K562 (cell line): Measurements from ENCODE around the gene AFF1. TPM values are rescaled to one million over a fixed set of nuclear protein-coding genes. Genes with fewer than 3 reads are reported as not detected.

Experiments
- BCLAF1 ChIP-seq, 2 experiments: fragments of 450-650 bp in 1 of 2; IDR thresholded peaks; 2 replicates each; pipeline ENCODE4 v1.6.1; 2011 to 2017; ENCODE audit warnings: low read depth in 2 of 2, antibody characterized with exemption in 1 of 2, borderline replicate concordance in 1 of 2, low read length in 1 of 2, mild to moderate bottlenecking in 1 of 2, mixed read lengths in 1 of 2; ENCODE audit not compliant: control insufficient read depth in 1 of 2
- CBX2 ChIP-seq: fragments of 200-600 bp; sonication (generic); IDR thresholded peaks from one replicate; pipeline ENCODE4 v1.6.1; 2012; ENCODE audit warnings: mild to moderate bottlenecking, low read length, inconsistent platforms; ENCODE audit not compliant: insufficient read depth, poor library complexity, severe bottlenecking
- HDAC2 ChIP-seq: fragments of 450-650 bp; IDR thresholded peaks from 2 replicates; pipeline ENCODE4 v1.6.1; 2016; ENCODE audit warnings: mild to moderate bottlenecking
- HNRNPL ChIP-seq: fragments of 200-400 bp; formaldehyde crosslinking; IDR thresholded peaks from 2 replicates; pipeline ENCODE4 v1.6.1; 2017; ENCODE audit warnings: low read depth, mild to moderate bottlenecking, low read length
- KAT8 ChIP-seq: fragments of 450-650 bp; IDR thresholded peaks from 2 replicates; pipeline ENCODE4 v1.6.1; 2016; ENCODE audit warnings: low read depth, mild to moderate bottlenecking
- MCM7 ChIP-seq, 2 experiments: fragments of 450-650 bp; IDR thresholded peaks; 2 replicates each; pipeline ENCODE4 v1.6.1; 2016 to 2018
- MYC ChIP-seq, 2 experiments: fragments of 250-450 bp in 1 of 2; sonication (Bioruptor Pico) in 1 of 2; IDR thresholded peaks; 2 replicates each; pipeline versions ENCODE4 v1.5.1 to v1.6.1; 2012 to 2021; ENCODE audit warnings: low read depth in 2 of 2, borderline replicate concordance in 1 of 2, improper control_type of control experiment in 1 of 2, low read length in 1 of 2, mild to moderate bottlenecking in 1 of 2, moderate library complexity in 1 of 2
- NONO ChIP-seq, 2 experiments: fragments of 200-400 bp in 1 of 2; fragments of 450-650 bp in 1 of 2; formaldehyde crosslinking in 1 of 2; IDR thresholded peaks; 2 replicates each; pipeline ENCODE4 v1.6.1; 2017; ENCODE audit warnings: low read depth in 2 of 2, mild to moderate bottlenecking in 2 of 2, moderate library complexity in 2 of 2, low read length in 1 of 2
- SMAD4 ChIP-seq: fragments of 250-450 bp; sonication (Bioruptor Pico); conservative IDR thresholded peaks from 2 replicates; pipeline ENCODE4 v1.8.0; 2021; ENCODE audit warnings: inconsistent platforms, mild to moderate bottlenecking, moderate library complexity
- ZNF318 ChIP-seq, 2 experiments: fragments of 450-650 bp; IDR thresholded peaks; 2 replicates each; pipeline ENCODE4 v1.6.1; 2016; ENCODE audit warnings: mild to moderate bottlenecking in 2 of 2, borderline replicate concordance in 1 of 2, low read depth in 1 of 2, moderate library complexity in 1 of 2
- ZNF518B ChIP-seq: fragments of 250-450 bp; sonication (Bioruptor Pico); IDR thresholded peaks from 2 replicates; pipeline ENCODE4 v1.5.0; 2021; ENCODE audit warnings: mild to moderate bottlenecking, moderate library complexity
- polyA plus RNA-seq, 8 experiments: library from polyadenylated mRNA; depleted of rRNA in 4 of 8; stranded (reverse) in 5 of 8; unstranded in 3 of 8; fragments of >200 nt; fragmentation: Nextera tagmentation in 2 of 8; fragmentation: Illumina TruSeq in 1 of 8; extraction: Ambion mirVana in 2 of 8; extraction: Trizol in 1 of 8; gene quantifications; 2 replicates each; pipeline versions ENCODE4 v1.2.1 to v1.2.3, GENCODE V29; 2011 to 2014; ENCODE audit warnings: inconsistent platforms in 1 of 8, missing spikeins in 1 of 8
- total RNA-seq, 7 experiments: library from RNA; depleted of rRNA in 6 of 7; stranded (reverse); fragments of >200 nt in 6 of 7; fragmentation: Illumina TruSeq in 2 of 7; extraction: Trizol in 2 of 7; gene quantifications; 2 replicates each; pipeline versions ENCODE4 v1.2.1 to v1.2.3, GENCODE V29; 2011 to 2021; ENCODE audit warnings: low replicate concordance in 1 of 7

The AFF1 gene
- total and polyA plus RNA-seq, 9 of the 15 experiments (the other 6 are each of a cell fraction or from before 2014, with no cell fraction given), result 4.1 to 47.5 (median 17.2) TPM

GRCh38 chr4:86942185-86942666 lies 7.4 kb downstream of the AFF1 start (continued):
- TF ChIP-seq ZNF318 (IDR thresholded peaks at IDR 0.05; ENCODE audit: borderline replicate concordance in 1 of 2, low read depth in 1 of 2), result peak in 1 of 2 experiments; percentile 76; a peak in 1 of 4 replicates
- TF ChIP-seq BCLAF1 (IDR thresholded peaks at IDR 0.05; ENCODE audit: borderline replicate concordance in 1 of 2, control insufficient read depth in 1 of 2, low read depth in 2 of 2, low read length in 1 of 2), result no peak
- TF ChIP-seq HDAC2, result peak; percentile 46; the same call in 1 of the 2 replicates
- 0 out of 4 replicates have a peak, but pooled peaks of 1 of the 2 experiments have one; percentile 28 for TF ChIP-seq NONO (IDR thresholded peaks at IDR 0.05; ENCODE audit: low read depth in 2 of 2, low read length in 1 of 2)
- no peak for TF ChIP-seq ZNF518B (CRISPR knock-in tag)
- no peak for TF ChIP-seq KAT8
- peak; percentile 68 for TF ChIP-seq MYC (IDR thresholded peaks at IDR 0.05; ENCODE audit: low read depth, low read length)
- no peak for TF ChIP-seq MYC (CRISPR knock-in tag; IDR thresholded peaks at IDR 0.05; ENCODE audit: borderline replicate concordance, low read depth)
- no peak for TF ChIP-seq HNRNPL
- no peak for TF ChIP-seq MCM7 (IDR thresholded peaks at IDR 0.05)
- TF ChIP-seq CBX2, result no peak
- no peak for TF ChIP-seq SMAD4
